LNCAP (cell line): Measurements from ENCODE around the gene JARID2.

Experiments used
- CTCF ChIP-seq: fragments of 450-650 bp; IDR thresholded peaks from 2 replicates; pipeline ENCODE4 v1.5.1; 2017; ENCODE audit warnings: mild to moderate bottlenecking

Gene JARID2

GRCh38 chr6:15557174-15557573 lies 311.3 kb downstream of the JARID2 start:
- no peak for TF ChIP-seq CTCF

GRCh38 chr6:15560713-15561112 lies 314.8 kb downstream of the JARID2 start:
- no peak for TF ChIP-seq CTCF

- no peak for TF ChIP-seq CTCF
These were observed 315.8 kb downstream of the JARID2 start for GRCh38 chr6:15561447-15562199.

- no peak for TF ChIP-seq CTCF
These were observed 317.1 kb downstream of the JARID2 start for GRCh38 chr6:15562977-15563376.

- TF ChIP-seq CTCF, result no peak
These were observed 323.4 kb downstream of the JARID2 start for GRCh38 chr6:15569035-15569995.

- no peak for TF ChIP-seq CTCF
These were observed 324.3 kb downstream of the JARID2 start for GRCh38 chr6:15570171-15570570.
